Right ventricle myocardium inferior (tissue), 1 donor: Measurements from ENCODE around the gene ATP10A. TPM values are rescaled to one million over a fixed set of nuclear protein-coding genes. Genes with fewer than 3 reads are reported as not detected.

Source experiments
- ATAC-seq: fragments of 200-7000 bp; cut with Tn5 transposase; one replicate; pipeline ENCODE4 v1.9.1; 2020; ENCODE audit warnings: mild to moderate bottlenecking, moderate library complexity
- DNase-seq: peaks from one replicate; pipeline ENCODE4 v3.0.0; 2021; ENCODE audit errors: missing footprints
- intact Hi-C: fragments of 100-400 bp; cut with DNase I; formaldehyde crosslinking; loops from one replicate; pipeline ENCODE4 v1.11.0; 2022
- total RNA-seq: library from RNA; stranded (reverse); fragmentation: NEBNext Ultra II Directional; extraction: Animal tissue kit (Norgen Biotek cat#: 25700); gene quantifications from one replicate; pipeline ENCODE4 v1.2.1, GENCODE V29; 2021
- donor health status: DM: no; HTN: yes; CAD: no; lungs with severe emphysema.

The ATP10A gene
- total RNA-seq, 1 donor from 2014 or later = 1.7 TPM

GRCh38 chr15:25839638-25840156, 23.4 kb downstream of the ATP10A start:
- DNase-seq (no peak), ATAC-seq (no peak)
- intact Hi-C loops = no loop called here

- no peak for DNase-seq
- no peak for ATAC-seq
- intact Hi-C loops = no loop called here
Measured at GRCh38 chr15:25838871-25839195, 24.3 kb downstream of the ATP10A start.

- no peak for DNase-seq
- intact Hi-C loops = no loop called here
- no peak for ATAC-seq
Measured at GRCh38 chr15:25838191-25838870, 24.8 kb downstream of the ATP10A start.

GRCh38 chr15:25832158-25832557, 31.0 kb downstream of the ATP10A start:
- ATAC-seq = no peak
- no peak for DNase-seq

GRCh38 chr15:25830844-25831451, 32.2 kb downstream of the ATP10A start:
- intact Hi-C loops = no loop called here
- DNase-seq (no peak), ATAC-seq (peak; percentile 86)

More at GRCh38 chr15:25832158-25832557, 31.0 kb downstream of the ATP10A start:
- intact Hi-C loops = no loop called here

GRCh38 chr15:25829073-25829472, 34.1 kb downstream of the ATP10A start:
- ATAC-seq = no peak
- no peak for DNase-seq
- intact Hi-C loops = no loop called here

GRCh38 chr15:25825207-25825606, 37.9 kb downstream of the ATP10A start:
- ATAC-seq (no peak), DNase-seq (no peak)
- intact Hi-C loops = no loop called here

GRCh38 chr15:25824618-25825017, 38.5 kb downstream of the ATP10A start:
- no peak for ATAC-seq
- no peak for DNase-seq
- intact Hi-C loops = no loop called here

- DNase-seq (no peak), ATAC-seq (no peak)
- intact Hi-C loops = no loop called here
Measured at GRCh38 chr15:25812845-25813244, 50.3 kb downstream of the ATP10A start.

- ATAC-seq = no peak
- intact Hi-C loops = no loop called here
- no peak for DNase-seq
Measured at GRCh38 chr15:25812073-25812472, 51.1 kb downstream of the ATP10A start.

- intact Hi-C loops = no loop called here
- DNase-seq (no peak), ATAC-seq (no peak)
Measured at GRCh38 chr15:25811481-25811906, 51.6 kb downstream of the ATP10A start.

GRCh38 chr15:25810631-25811091, 52.5 kb downstream of the ATP10A start:
- no peak for DNase-seq
- intact Hi-C loops = no loop called here
- no peak for ATAC-seq

GRCh38 chr15:25810154-25810553, 53.0 kb downstream of the ATP10A start:
- DNase-seq (no peak), ATAC-seq (no peak)
- intact Hi-C loops = no loop called here

GRCh38 chr15:25807063-25807462, 56.1 kb downstream of the ATP10A start:
- ATAC-seq (no peak), DNase-seq (no peak)
- intact Hi-C loops = no loop called here

- intact Hi-C loops = no loop called here
Measured at GRCh38 chr15:25805031-25805430, 58.1 kb downstream of the ATP10A start.

GRCh38 chr15:25804451-25804850, 58.7 kb downstream of the ATP10A start:
- intact Hi-C loops = no loop called here
- no peak for DNase-seq
- ATAC-seq = no peak

More at GRCh38 chr15:25805031-25805430, 58.1 kb downstream of the ATP10A start:
- no peak for ATAC-seq
- DNase-seq = no peak

GRCh38 chr15:25803541-25803940, 59.6 kb downstream of the ATP10A start:
- DNase-seq (no peak), ATAC-seq (no peak)
- intact Hi-C loops = no loop called here

GRCh38 chr15:25803036-25803435, 60.1 kb downstream of the ATP10A start:
- DNase-seq = no peak
- no peak for ATAC-seq
- intact Hi-C loops = no loop called here

- DNase-seq = no peak
- peak; percentile 20 for ATAC-seq
- intact Hi-C loops = no loop called here
Measured at GRCh38 chr15:25802285-25802830, 60.8 kb downstream of the ATP10A start.

- no peak for DNase-seq
- ATAC-seq = peak; percentile 21
- intact Hi-C loops = no loop called here
Measured at GRCh38 chr15:25801586-25802284, 61.4 kb downstream of the ATP10A start.
